HuH-7 (cell line): ENCODE measurements around the gene DENND2A.
A peak's percentile ranks its signal among the peaks of the same experiment; 100 is the strongest.
"Not testable (repeated sequence)": the region's sequence is repeated elsewhere in the genome, so short reads cannot be mapped to it uniquely, and the experiment has no call there.

Experiments used
- DNase-seq: peaks from one replicate; pipeline ENCODE4 v3.0.0; 2011; ENCODE audit warnings: low spot score

Gene DENND2A

GRCh38 chr7:140673774-140674155 is 33.2 kb upstream of the DENND2A start:
- DNase-seq = no peak

- peak; percentile 66 for DNase-seq
These were observed 32.6 kb upstream of the DENND2A start for GRCh38 chr7:140673063-140673773.

- DNase-seq = peak; percentile 92
These were observed 31.9 kb upstream of the DENND2A start, which contains the start of gene ADCK2 for GRCh38 chr7:140672382-140673062. Gene ADCK2, plus strand, starts transcription at chr7:140672945. Its CDS starts 386 bp downstream, at chr7:140673331.

GRCh38 chr7:140671966-140672365 is 31.4 kb upstream of the DENND2A start:
- no peak for DNase-seq

GRCh38 chr7:140670343-140670935 is 29.8 kb upstream of the DENND2A start:
- no peak for DNase-seq

GRCh38 chr7:140669862-140670261 is 29.2 kb upstream of the DENND2A start:
- not testable (repeated sequence) for DNase-seq

- DNase-seq = no peak
These were observed 28.7 kb upstream of the DENND2A start for GRCh38 chr7:140669352-140669751.

GRCh38 chr7:140668641-140669040 is 28.0 kb upstream of the DENND2A start:
- DNase-seq = no peak

GRCh38 chr7:140667476-140667875 is 26.9 kb upstream of the DENND2A start:
- DNase-seq = no peak

GRCh38 chr7:140662938-140663337 is 22.3 kb upstream of the DENND2A start:
- not testable (repeated sequence) for DNase-seq

GRCh38 chr7:140661124-140661523 is 20.5 kb upstream of the DENND2A start:
- no peak for DNase-seq

GRCh38 chr7:140659856-140660255 is 19.2 kb upstream of the DENND2A start:
- DNase-seq = no peak

GRCh38 chr7:140657891-140658290 is 17.3 kb upstream of the DENND2A start:
- no peak for DNase-seq

- peak; percentile 52 for DNase-seq
These were observed 16.2 kb upstream of the DENND2A start for GRCh38 chr7:140656548-140657515.

GRCh38 chr7:140655511-140656408 is 15.1 kb upstream of the DENND2A start:
- DNase-seq = no peak

GRCh38 chr7:140654661-140655060 is 14.0 kb upstream of the DENND2A start:
- no peak for DNase-seq

- no peak for DNase-seq
These were observed 13.4 kb upstream of the DENND2A start for GRCh38 chr7:140654109-140654387.

GRCh38 chr7:140653319-140654108 is 12.9 kb upstream of the DENND2A start:
- DNase-seq = peak; percentile 79

- no peak for DNase-seq
These were observed 9.8 kb upstream of the DENND2A start for GRCh38 chr7:140650367-140650766.

GRCh38 chr7:140649556-140650205 is 9.1 kb upstream of the DENND2A start:
- no peak for DNase-seq
